HG03175 (cell line): ENCODE data around the gene KMT2A.
"Not testable (repeated sequence)": the region's sequence is repeated elsewhere in the genome, so short reads cannot be mapped to it uniquely, and the experiment has no call there.

Experiments
- ATAC-seq: cut with Tn5 transposase; IDR thresholded peaks from one replicate; pipeline ENCODE4 v1.9.1; 2021; ENCODE audit warnings: mild to moderate bottlenecking, moderate library complexity; ENCODE audit not compliant: unreplicated experiment

Gene KMT2A

GRCh38 chr11:118481238-118481637 lies 44.9 kb downstream of the KMT2A start:
- not testable (repeated sequence) for ATAC-seq

DNA sequence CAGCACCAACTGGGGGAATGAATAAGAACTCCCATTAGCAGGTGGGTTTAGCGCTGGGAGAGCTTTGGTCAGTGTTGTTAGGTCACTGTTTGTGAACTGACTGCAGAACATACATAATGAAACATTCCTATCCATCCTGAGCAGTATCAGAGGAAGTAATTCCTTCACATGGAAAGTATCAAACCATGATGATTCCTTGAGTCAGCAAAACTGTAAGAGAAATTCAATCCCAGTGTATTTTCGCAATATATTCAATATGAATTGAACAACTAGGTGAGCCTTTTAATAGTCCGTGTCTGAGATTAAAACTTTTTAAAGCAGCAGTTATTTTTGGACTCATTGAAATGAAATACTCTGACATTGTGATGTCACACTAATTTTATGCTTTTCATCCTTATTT lies 48.1 kb downstream of the KMT2A start:
- ATAC-seq, result no peak

DNA sequence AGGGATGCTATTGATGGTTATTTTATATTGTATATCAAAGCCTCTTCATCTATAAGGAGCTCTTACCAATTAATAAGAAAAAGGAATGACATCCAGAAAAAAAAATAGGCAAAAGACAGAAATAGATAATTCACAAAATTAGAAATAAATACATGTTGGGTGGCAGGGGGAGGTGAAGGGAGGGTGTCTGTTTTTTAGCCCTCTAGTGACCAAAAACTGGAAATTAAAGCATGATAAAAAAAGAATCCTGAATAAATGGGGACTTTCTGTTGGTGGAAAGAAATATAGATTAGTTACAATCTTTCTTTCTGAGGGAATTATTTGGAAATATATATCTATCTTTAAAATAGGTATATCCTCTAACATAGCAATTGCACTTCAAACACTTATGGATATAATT lies 49.0 kb downstream of the KMT2A start:
- no peak for ATAC-seq

DNA sequence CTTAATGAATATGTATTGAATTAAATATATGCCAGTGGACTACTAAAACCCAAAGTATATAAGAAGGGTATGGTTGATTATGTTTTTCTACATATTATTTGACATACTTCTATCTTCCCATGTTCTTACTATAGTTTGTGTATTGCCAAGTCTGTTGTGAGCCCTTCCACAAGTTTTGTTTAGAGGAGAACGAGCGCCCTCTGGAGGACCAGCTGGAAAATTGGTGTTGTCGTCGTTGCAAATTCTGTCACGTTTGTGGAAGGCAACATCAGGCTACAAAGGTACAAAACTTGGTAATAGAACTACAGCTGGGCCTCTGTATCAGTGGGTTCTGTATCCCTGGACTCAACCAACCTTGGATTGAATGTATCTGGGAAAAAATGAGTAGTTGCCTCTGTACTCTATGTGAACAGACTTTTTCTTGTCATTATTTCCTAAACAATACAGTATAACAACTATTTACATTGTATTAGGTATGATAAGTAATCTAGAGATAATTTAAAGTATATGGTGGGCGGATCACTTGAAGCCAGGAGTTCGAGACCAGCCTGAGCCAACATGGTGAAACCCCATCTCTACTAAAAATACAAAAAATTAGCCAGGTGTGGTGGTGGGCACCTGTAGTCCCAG lies 52.3 kb downstream of the KMT2A start:
- ATAC-seq, result no peak

- ATAC-seq, result no peak
Observed at GRCh38 chr11:118491041-118491440, 54.7 kb downstream of the KMT2A start.

GRCh38 chr11:118497831-118498230 lies 61.5 kb downstream of the KMT2A start:
- no peak for ATAC-seq

GRCh38 chr11:118503216-118503615 lies 66.9 kb downstream of the KMT2A start:
- no peak for ATAC-seq

DNA sequence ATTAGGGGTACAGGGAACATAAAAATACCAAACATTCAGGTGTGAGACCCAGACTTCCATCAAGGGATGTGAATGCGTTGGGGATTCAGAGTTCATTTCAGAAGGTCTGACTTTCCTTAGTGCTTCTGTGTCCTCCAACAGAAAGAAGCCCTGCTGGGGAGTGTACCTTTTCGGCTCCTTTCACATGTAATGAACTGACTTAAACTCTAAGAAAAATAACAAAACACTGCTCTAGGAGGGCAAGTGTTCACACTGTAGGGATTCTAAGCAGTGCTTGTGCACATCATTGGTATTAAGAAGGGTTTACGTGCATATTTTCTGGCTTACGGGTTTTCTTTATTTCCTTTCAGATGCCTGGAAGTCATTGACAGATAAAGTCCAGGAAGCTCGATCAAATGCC lies 75.3 kb downstream of the KMT2A start:
- ATAC-seq, result no peak

GRCh38 chr11:118514103-118514502 lies 77.8 kb downstream of the KMT2A start:
- no peak for ATAC-seq

- ATAC-seq, result no peak
Observed at GRCh38 chr11:118519549-118519948, 83.3 kb downstream of the KMT2A start.

GRCh38 chr11:118521892-118522311 lies 85.6 kb downstream of the KMT2A start:
- peak; percentile 84 for ATAC-seq

- no peak for ATAC-seq
Observed at GRCh38 chr11:118522571-118523072, 86.3 kb downstream of the KMT2A start.

GRCh38 chr11:118524356-118524755 lies 88.1 kb downstream of the KMT2A start:
- ATAC-seq, result no peak

DNA sequence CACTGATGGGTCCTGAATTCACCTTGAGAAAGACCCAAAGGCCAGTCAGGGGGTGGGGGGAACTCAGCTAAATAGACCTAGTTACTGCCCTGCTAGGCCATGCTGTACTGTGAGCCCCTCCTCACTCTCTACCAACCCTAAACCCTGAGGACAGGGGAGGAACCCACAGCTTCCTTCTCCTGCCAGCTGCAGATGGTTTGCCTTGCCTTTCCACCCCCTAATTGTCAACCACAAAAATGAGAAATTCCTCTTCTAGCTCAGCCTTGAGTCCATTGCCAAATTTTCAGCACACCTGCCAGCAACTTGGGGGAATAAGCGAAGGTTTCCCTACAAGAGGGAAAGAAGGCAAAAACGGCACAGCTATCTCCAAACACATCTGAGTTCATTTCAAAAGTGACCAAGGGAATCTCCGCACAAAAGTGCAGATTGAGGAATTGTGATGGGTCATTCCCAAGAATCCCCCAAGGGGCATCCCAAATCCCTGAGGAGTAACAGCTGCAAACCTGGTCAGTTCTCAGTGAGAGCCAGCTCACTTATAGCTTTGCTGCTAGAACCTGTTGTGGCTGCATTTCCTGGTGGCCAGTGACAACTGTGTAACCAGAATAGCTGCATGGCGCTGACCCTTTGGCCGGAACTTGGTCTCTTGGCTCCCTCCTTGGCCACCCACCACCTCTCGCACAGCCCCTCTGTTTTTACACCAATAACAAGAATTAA lies 88.6 kb downstream of the KMT2A start:
- no peak for ATAC-seq

DNA sequence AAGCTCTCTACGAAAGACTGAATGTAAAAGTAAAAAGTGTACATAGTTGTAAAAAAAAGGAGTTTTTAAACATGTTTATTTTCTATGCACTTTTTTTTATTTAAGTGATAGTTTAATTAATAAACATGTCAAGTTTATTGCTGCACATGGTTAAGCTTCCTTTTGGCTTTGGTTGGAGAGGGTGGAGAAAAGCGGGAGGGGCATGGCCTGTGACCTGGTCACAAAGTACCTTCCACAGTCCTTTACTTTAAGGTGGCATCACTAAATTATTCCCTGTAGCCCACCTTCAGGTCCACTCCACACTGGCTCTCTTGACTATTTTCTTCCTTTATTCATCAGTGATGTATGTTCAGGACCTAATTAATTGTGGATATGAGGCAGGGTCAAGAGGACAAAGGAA lies 90.4 kb downstream of the KMT2A start:
- ATAC-seq, result no peak

- ATAC-seq, result no peak
Observed at GRCh38 chr11:118527109-118527508, 90.8 kb downstream of the KMT2A start, which contains the start of gene TTC36. Gene TTC36, plus strand, starts transcription at chr11:118527474. Its CDS starts 21 bp downstream, at chr11:118527495.

DNA sequence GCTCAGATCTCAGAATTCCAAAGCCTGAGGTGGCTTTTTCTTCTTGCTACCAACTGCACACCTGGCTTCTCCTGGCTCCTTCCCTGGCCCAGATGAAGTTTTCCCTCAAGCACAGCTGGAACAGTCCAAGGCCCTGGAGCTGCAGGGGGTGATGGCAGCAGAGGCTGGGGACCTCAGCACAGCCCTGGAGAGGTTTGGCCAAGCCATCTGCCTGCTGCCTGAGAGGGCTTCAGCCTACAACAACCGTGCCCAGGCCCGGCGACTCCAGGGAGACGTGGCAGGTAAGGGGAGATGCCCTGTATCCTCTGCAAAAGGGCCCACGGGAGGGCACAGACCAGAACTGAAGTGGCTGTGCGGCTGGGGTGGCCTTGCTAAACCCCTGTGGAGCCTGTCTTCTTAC lies 92.2 kb downstream of the KMT2A start:
- ATAC-seq, result no peak

DNA sequence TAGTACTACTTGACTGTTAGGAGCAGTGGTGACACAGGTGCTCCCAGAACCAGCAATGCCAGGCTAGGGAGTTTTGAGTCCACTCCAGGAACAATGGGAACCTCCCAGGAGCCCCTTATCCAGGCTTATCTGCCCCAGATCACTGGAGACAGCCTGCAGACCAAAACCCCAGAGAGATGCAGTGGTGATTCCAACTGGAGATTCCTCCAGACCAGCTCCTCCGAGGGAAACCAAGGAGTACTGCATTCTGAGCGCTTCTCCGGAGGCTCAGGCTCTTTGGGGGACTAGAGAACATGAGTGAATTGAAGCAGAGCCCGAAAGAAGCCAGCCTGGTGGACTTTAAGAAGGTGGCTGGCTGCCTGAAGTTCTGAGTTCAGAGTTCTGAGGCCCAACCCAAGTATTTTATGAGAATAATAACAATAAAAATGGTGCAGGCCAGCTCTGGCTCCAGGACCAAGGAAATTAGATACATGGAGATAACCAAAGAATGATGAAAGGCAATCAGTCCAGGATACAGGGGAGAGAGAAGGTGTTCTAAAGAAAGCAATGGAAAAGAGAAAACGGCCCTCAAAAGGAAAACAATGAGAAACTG lies 93.4 kb downstream of the KMT2A start:
- ATAC-seq, result no peak

DNA sequence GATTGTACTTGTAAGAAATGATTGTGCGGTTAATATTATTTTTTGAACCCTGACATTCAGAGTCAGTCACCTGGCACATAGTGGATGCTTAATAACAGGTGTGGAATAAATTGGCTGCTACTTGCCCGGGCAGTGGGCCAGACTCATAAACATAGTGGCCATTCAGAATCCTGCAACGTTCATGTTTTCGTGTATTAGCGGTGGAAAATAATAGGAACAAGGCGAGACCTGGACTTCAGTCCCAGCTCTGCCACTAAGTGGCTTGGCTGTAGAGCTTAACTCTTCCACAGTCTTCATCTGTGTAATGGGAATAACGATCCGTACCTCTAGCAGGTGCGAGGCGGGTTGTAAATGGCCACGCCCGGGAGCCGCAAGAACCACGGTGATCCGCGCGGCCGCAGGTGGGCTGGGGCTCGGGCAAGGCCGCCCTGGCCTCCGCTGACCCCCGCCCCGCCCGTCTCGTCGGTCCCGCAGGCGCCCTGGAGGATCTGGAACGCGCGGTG lies 93.9 kb downstream of the KMT2A start:
- no peak for ATAC-seq

DNA sequence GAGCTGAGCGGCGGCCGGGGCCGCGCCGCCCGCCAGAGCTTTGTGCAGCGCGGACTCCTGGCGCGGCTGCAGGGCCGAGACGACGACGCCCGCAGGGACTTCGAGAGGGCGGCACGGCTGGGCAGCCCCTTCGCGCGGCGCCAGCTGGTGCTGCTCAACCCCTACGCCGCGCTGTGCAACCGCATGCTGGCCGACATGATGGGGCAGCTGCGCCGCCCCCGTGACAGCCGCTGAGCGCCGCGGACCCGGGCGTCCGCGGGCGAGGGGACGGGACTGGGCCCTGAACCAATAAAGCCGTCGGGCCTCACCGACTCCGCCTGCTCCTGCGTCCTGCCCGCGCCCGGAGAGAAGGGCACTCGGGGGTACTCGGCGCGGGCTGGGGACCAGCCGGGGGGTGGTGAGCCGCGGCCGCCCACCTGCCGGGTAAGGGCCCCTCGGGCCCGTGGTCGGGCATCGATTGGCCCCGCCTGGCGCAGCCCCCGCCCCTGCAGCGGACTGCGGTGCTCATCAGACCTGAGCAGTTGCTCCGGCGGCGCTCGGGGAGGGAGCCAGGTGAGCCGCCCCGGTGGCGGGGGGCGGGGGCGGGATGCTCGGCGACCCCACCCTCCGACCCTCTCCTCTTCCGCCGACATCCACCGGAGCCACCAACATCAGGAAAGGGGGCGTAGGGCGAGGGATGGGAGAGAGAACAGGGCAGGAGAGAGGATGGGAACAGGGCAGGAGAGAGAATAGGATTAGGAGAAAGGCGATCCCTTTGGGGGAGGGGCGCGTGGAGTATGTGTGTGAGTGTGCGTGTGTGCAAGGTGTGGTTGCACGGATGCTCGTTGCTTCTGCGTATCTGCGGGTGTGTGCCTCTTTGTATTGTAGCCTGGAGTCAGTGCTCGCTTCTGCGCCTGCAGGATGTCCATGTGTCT lies 94.6 kb downstream of the KMT2A start, which contains the start of gene TMEM25:
Gene TMEM25, plus strand, starts transcription at position 510 of the 914 bp plus-strand sequence. CDS start 610 bp downstream, outside the sequence.
- peak; percentile 68 for ATAC-seq
